NCI-H2196 treated with DMSO at 0.1 percent for 48 hours (cell line): ENCODE results near the gene FNDC11.
A peak's percentile ranks its signal among the peaks of the same experiment; 100 is the strongest.
"Not testable (repeated sequence)": the region's sequence is repeated elsewhere in the genome, so short reads cannot be mapped to it uniquely, and the experiment has no call there.

Experiments
- DNase-seq: peaks from one replicate; lab custom pipeline; 2025; ENCODE audit not compliant: unreplicated experiment; lab: John Stamatoyannopoulos, UW

The FNDC11 gene

DNA sequence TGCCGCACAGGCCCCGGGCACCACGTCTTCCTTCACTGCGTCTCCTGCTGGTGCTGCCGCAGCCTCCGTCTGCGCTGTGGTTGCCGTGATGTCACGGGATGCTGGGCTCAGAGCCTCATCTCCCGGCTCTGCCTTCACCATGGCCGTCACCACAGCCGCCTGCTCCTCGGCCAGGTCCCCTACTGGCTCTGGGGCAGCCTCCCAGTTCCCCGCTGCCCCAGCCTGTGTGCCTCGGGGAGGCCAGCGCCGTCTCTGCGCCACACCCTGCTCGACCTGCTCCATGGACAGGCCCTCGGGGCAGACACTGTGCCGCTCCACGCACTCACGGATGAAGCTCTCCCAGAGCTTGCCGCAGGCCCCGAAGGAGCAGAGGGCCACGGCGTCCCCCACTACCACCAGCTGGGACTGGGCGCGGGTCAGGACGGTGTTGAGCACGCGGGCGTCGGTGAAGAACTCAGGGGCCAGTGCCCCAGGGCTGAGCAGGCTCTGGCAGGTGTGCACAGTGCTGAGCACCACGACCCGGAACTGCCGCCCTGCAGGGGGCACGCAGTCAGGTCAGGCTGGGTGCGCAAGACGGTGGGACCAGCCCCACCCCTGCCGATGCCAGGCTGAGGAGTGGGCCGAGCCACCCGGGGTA lies 11.9 kb downstream of the FNDC11 start:
- no peak for DNase-seq

- no peak for DNase-seq
Observed at GRCh38 chr20:63566395-63567135, 12.6 kb downstream of the FNDC11 start.

DNA sequence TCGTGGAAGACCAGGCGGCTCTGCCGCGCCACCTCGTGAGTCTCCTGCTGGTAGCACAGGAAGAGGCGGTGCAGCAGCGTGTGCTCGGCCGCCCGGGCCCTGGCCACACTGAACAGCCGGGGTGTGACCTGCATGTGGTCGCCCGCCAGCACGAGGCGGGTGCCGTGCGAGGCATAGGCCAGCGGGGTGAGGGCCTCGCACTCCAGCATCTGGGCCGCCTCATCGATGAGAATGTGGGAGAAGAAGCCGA lies 13.1 kb downstream of the FNDC11 start:
- no peak for DNase-seq

DNA sequence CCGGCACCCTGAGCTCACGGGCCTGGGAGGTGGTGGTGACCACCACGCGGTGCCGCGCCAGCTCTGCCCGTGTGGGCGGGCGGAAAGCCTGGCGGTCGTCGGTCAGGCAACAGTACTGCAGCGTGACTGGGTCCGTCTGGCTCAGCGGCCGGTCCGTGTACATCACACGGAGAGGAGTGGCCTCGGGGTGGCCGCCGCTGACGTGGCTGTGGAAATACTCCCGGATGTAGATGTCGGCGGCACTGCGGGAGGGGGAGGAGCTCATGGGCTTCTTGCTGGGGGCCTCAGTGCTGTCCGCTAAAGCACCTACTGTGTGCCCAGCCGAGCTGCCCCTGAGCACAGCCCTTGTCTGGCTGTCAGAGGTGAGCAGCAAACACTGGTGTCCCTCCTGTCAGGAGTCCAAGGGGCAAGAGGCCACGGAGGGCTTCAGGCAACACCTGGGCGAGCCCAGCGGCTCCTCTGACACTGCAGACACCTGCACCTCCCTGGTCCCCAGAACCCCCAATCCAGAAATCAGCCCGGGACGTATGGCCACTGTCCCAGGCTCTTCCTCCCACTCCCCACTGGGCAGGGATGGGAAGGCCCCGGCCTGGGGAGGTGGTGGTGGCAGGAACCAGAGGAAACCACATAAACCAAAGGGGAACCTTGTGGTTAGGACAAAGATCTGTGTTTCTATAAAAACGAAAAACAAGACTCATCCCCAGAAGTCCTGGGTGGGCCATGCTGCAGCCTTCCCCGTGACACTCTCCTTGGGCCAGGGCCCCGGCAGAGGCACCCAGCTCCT lies 13.6 kb downstream of the FNDC11 start:
- no peak for DNase-seq

GRCh38 chr20:63568170-63568981 lies 14.4 kb downstream of the FNDC11 start:
- no peak for DNase-seq

DNA sequence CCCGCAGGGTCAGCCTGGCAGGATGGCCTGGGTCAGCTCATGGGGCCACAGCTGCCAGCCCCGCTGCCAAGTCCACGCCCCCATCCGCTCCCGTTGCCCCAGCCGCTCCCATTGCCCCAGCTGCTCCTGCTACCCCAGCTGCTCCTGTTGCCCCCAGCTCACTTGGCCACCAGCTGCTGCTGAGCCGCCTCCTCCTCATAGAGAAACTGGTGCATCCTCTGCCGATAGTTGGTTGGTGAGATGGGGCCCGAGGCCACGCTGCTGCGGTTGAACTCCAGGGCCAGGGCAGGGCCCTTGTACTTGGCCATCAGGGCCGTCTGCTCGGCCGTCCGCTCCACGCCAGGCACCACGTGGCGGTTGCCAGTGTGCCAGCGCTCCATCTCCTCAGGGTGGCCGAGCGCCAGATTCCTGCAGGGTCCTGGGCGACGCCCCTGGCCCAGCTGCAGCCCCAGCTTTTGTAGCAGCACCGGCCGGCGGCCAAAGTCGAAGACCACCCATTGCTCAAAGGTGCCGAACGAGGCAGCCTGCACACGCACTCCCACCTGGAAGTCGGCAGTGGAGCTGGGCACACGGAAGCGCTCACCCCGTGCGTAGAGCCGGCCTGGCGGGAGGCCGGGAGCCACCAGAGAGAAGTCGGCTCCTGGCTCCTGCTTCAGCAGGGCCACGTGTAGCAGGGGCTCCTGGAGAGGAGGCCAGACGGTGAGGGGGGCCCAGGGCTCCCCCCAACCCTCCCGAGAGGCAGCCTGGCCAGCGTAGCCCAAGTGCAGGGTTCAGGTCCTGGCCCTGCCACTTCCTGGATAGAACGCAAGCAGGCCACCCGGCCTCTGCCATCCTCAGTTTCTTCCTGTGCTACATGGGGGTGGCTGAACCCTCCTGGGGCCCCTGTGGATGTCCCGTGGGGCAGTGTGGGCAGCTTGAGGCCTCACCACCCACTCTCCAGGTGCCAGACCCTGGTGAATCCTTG lies 15.3 kb downstream of the FNDC11 start:
- DNase-seq, result no peak

DNA sequence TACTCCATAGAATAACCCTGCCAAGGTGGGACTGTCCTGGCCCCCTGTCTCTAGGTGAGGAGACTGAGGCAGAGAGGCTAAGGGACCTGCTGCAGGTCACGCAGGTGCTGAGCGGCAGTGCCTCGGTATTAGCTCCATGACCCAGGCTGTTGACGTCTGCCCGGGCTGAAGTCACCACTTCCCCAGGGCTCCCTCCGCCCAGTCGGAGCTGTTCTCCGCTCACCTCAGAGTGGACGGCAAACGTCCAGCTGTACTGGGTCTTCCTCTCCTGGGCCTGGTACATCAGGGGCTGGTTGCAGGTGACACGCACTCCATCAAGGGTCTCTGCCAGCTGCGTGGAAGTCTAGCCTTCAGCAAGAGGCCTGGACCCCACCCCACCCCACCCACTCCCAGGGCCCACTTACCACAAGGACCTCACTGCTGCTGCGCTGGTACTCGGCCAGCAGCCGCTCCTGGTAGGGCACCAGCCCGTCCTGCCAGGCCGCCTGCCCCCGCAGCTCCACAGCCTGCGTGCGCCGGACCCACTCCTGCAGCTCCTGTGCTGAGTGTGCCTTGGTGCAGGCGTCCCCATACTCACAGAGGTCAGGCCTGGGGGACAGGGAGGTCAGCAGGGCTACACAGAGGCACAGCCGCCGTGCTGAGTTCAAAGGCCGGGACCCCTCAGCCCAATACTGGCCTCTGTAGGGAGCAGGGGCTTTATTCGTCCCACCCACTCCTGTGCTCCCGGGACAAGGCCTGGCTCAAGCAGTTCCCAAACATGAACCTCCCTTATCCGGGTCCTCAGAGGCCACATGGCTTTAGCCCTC lies 16.5 kb downstream of the FNDC11 start:
- no peak for DNase-seq

GRCh38 chr20:63571087-63571478 lies 17.1 kb downstream of the FNDC11 start:
- not testable (repeated sequence) for DNase-seq

- no peak for DNase-seq
Observed at GRCh38 chr20:63572071-63572787, 18.3 kb downstream of the FNDC11 start.

- no peak for DNase-seq
Observed at GRCh38 chr20:63572788-63573646, 19.1 kb downstream of the FNDC11 start.

DNA sequence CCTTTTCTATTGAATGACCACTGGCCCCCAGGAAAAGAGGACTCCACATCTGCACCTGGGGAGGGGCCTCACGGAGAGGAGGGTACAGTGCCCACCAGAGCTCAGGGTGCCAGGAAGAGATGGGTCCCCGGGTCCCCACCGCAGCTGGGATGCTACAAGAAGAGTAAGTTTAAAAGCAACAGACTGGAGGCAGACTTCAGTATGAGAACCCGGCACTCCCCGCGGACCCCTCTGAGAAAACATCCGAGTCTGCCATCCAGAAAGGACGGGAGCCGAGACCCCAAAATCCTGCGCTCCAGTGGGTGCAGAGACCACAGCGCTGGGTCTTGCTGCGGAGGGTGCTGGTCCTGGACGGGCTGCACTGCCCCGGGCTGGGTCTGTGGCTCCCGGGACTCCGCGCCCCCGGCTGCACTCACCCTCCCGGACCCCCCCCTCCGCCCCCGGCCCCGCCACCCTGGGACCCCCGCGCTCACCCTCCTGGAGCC lies 19.7 kb downstream of the FNDC11 start:
- no peak for DNase-seq

GRCh38 chr20:63574156-63574828 lies 20.3 kb downstream of the FNDC11 start, which contains the start of gene HELZ2:
Gene HELZ2 (minus strand): TSS chr20:63574239. CDS start chr20:63572385, 1,854 bp downstream.
- DNase-seq, result peak; percentile 44

- DNase-seq, result no peak
Observed at GRCh38 chr20:63574829-63575743, 21.1 kb downstream of the FNDC11 start.

DNA sequence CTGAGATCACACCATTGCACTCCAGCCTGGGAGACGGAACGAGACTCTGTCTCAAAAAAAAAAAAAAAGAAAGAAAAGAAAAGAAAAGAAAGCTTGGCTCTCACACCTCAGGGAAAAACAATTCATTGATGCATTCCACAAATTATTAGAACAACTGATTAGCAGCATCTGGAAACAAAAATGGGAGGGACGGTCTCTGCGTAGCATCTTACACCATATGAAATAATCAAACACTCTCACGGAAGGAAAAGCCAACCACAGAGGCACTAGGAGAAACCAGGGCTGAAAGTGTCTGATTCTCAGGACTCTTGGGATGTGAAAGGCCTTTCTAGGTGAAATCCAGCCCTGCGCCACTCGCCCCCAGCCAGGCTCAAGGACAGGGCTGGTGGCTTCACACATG lies 22.4 kb downstream of the FNDC11 start:
- no peak for DNase-seq

DNA sequence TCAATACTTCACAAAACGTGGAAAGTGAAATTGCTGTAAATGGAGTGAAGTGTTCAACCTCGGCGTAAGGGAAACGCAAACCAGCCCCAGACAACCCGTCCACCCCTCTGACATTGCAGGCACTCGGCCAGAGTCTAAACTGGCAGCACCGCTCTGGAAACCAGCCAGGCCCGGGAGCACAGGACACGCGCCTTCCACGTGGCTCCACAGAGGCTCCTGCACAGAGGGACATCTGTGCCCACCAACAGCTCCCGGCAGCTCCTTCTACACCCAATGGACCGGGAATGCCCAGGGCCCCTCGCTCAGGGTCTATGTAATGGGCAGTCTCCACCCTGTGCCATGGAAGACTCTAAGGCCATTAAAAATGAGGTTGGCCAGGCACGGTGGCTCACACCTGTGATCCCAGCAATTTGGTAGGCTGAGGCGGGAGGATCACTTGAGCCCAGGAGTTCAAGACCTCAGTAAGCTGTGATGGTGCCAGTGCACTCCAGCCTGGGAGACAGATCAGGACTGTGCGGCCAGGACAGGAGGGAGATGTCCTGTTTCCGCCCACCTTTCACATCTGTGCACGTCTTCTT lies 23.4 kb downstream of the FNDC11 start:
- DNase-seq, result no peak
